H9 (cell line): Measurements from ENCODE around the gene GORAB. TPM values are rescaled to one million over a fixed set of nuclear protein-coding genes. Genes with fewer than 3 reads are reported as not detected.
A peak's percentile ranks its signal among the peaks of the same experiment; 100 is the strongest.

Experiments used
- DNase-seq: peaks from one replicate; pipeline ENCODE4 v3.0.0-alpha.2; 2017
- H2AFZ ChIP-seq: one replicate; pipeline ENCODE4 v1.6.1; 2013; ENCODE audit warnings: mild to moderate bottlenecking, low read length, control low read depth, moderate library complexity
- H2AK5ac ChIP-seq: 2 replicates; pipeline ENCODE4 v1.6.1; 2013; ENCODE audit warnings: low read length, control low read depth, mixed read lengths; ENCODE audit not compliant: insufficient read length
- H2BK120ac ChIP-seq: one replicate; pipeline ENCODE4 v1.6.1; 2013; ENCODE audit warnings: low read depth, mild to moderate bottlenecking, low read length, control low read depth, inconsistent platforms; ENCODE audit not compliant: poor library complexity, severe bottlenecking
- H2BK12ac ChIP-seq: 2 replicates; pipeline ENCODE4 v1.6.1; 2013; ENCODE audit warnings: low read length, control low read depth, mixed read lengths, low read depth; ENCODE audit not compliant: insufficient read length
- H2BK15ac ChIP-seq: 2 replicates; pipeline ENCODE4 v1.6.1; 2013; ENCODE audit warnings: low read depth, low read length, control low read depth
- H2BK20ac ChIP-seq: one replicate; pipeline ENCODE4 v1.6.1; 2013; ENCODE audit warnings: low read depth, mild to moderate bottlenecking, low read length, control low read depth, inconsistent platforms; ENCODE audit not compliant: poor library complexity, severe bottlenecking
- H2BK5ac ChIP-seq: 2 replicates; pipeline ENCODE4 v1.6.1; 2013; ENCODE audit warnings: low read length, control low read depth, mixed read lengths; ENCODE audit not compliant: insufficient read length
- H3K14ac ChIP-seq: 2 replicates; pipeline ENCODE4 v1.6.1; 2013; ENCODE audit warnings: low read length, control low read depth; ENCODE audit not compliant: insufficient read depth
- H3K18ac ChIP-seq: 2 replicates; pipeline ENCODE4 v1.6.1; 2013; ENCODE audit warnings: low read depth, mild to moderate bottlenecking, mixed read lengths, low read length, control low read depth; ENCODE audit not compliant: insufficient read length
- H3K23ac ChIP-seq: 2 replicates; pipeline ENCODE4 v1.6.1; 2013; ENCODE audit warnings: low read length, control low read depth, mixed read lengths, low read depth; ENCODE audit not compliant: insufficient read length
- H3K23me2 ChIP-seq: 2 replicates; pipeline ENCODE4 v1.6.1; 2013; ENCODE audit warnings: low read depth, mild to moderate bottlenecking, mixed read lengths, low read length, control low read depth; ENCODE audit not compliant: insufficient read length, poor library complexity, severe bottlenecking
- H3K27ac ChIP-seq: 2 replicates; pipeline ENCODE4 v1.5.1; 2013; ENCODE audit warnings: low read length, control low read depth, mixed read lengths, low read depth; ENCODE audit not compliant: insufficient read length
- H3K27me3 ChIP-seq: 2 replicates; pipeline ENCODE4 v1.6.1; 2013; ENCODE audit warnings: low read length, control low read depth, inconsistent platforms; ENCODE audit not compliant: insufficient read depth
- H3K4ac ChIP-seq: 2 replicates; pipeline ENCODE4 v1.6.1; 2013; ENCODE audit warnings: low read depth, mild to moderate bottlenecking, control low read depth, inconsistent platforms, low read length, moderate library complexity
- H3K4me1 ChIP-seq: 2 replicates; pipeline ENCODE4 v1.6.1; 2013; ENCODE audit warnings: low read length, control low read depth, inconsistent platforms; ENCODE audit not compliant: insufficient read depth
- H3K4me2 ChIP-seq: 2 replicates; pipeline ENCODE4 v1.6.1; 2013; ENCODE audit warnings: low read length, control low read depth, mixed read lengths; ENCODE audit not compliant: insufficient read length, insufficient read depth
- H3K56ac ChIP-seq: 2 replicates; pipeline ENCODE4 v1.6.1; 2013; ENCODE audit warnings: low read depth, mild to moderate bottlenecking, mixed read lengths, low read length, control low read depth; ENCODE audit not compliant: insufficient read length
- H3K79me1 ChIP-seq: 2 replicates; pipeline ENCODE4 v1.6.1; 2013; ENCODE audit warnings: low read depth, mild to moderate bottlenecking, moderate library complexity, low read length, control low read depth, inconsistent platforms; ENCODE audit not compliant: insufficient read depth, poor library complexity, severe bottlenecking
- H3K79me2 ChIP-seq: 2 replicates; pipeline ENCODE4 v1.6.1; 2013; ENCODE audit warnings: low read length, control low read depth, inconsistent platforms; ENCODE audit not compliant: insufficient read depth
- H3K9ac ChIP-seq: 2 replicates; pipeline ENCODE4 v1.6.1; 2013; ENCODE audit warnings: low read length, control low read depth, mixed read lengths; ENCODE audit not compliant: insufficient read length; ENCODE audit errors: extremely low read depth
- H3K9me3 ChIP-seq: one replicate; pipeline ENCODE4 v1.6.1; 2013; ENCODE audit warnings: low read depth, low read length, inconsistent platforms; ENCODE audit not compliant: control insufficient read depth
- H3T11ph ChIP-seq: one replicate; pipeline ENCODE4 v1.6.1; 2013; ENCODE audit warnings: mild to moderate bottlenecking, low read length, control low read depth, inconsistent platforms
- H4K20me1 ChIP-seq: one replicate; pipeline ENCODE4 v1.6.1; 2013; ENCODE audit not compliant: control insufficient read depth, insufficient read length, insufficient read depth
- H4K5ac ChIP-seq: 2 replicates; pipeline ENCODE4 v1.6.1; 2013; ENCODE audit warnings: low read depth, mild to moderate bottlenecking, mixed read lengths, low read length, control low read depth; ENCODE audit not compliant: insufficient read length
- H4K8ac ChIP-seq: replicated peaks from 2 replicates; pipeline ENCODE4 v1.6.1; 2013; ENCODE audit warnings: low read length, control low read depth, mixed read lengths, low read depth; ENCODE audit not compliant: insufficient read length
- H4K91ac ChIP-seq: 2 replicates; pipeline ENCODE4 v1.6.1; 2013; ENCODE audit warnings: low read depth, mild to moderate bottlenecking, moderate library complexity, mixed read lengths, low read length, control low read depth; ENCODE audit not compliant: insufficient read length
- H3K27ac Mint-ChIP-seq, 3 experiments: 2 replicates in 2 of 3; 3 replicates in 1 of 3; pipeline ENCODE4 v1.8.0; 2020 to 2021; ENCODE audit warnings: mixed read lengths in 3 of 3, mild to moderate bottlenecking in 1 of 3, moderate library complexity in 1 of 3
- H3K27me3 Mint-ChIP-seq: 2 replicates; pipeline ENCODE4 v1.8.0; 2021; ENCODE audit warnings: low read depth, mild to moderate bottlenecking, moderate library complexity, mixed read lengths
- H3K36me3 Mint-ChIP-seq, 3 experiments: 2 replicates in 2 of 3; 3 replicates in 1 of 3; pipeline ENCODE4 v1.8.0; 2020 to 2021; ENCODE audit warnings: low read depth in 3 of 3, mixed read lengths in 3 of 3; ENCODE audit not compliant: insufficient read depth in 1 of 3
- H3K4me1 Mint-ChIP-seq, 2 experiments: 2 replicates each; pipeline ENCODE4 v1.8.0; 2020; ENCODE audit warnings: mixed read lengths in 2 of 2
- H3K4me3 Mint-ChIP-seq, 2 experiments: 2 replicates in 1 of 2; 3 replicates in 1 of 2; pipeline ENCODE4 v1.8.0; 2020 to 2021; ENCODE audit warnings: mild to moderate bottlenecking in 2 of 2, mixed read lengths in 2 of 2, moderate library complexity in 1 of 2
- H3K9me3 Mint-ChIP-seq, 2 experiments: 2 replicates in 1 of 2; 3 replicates in 1 of 2; pipeline ENCODE4 v1.8.0; 2020; ENCODE audit warnings: mild to moderate bottlenecking in 2 of 2, mixed read lengths in 2 of 2, moderate library complexity in 1 of 2
- CTCF ChIP-seq: fragments of 200-600 bp; sonication (generic); conservative IDR thresholded peaks from 3 replicates; pipeline ENCODE4 v1.8.0; 2021; ENCODE audit warnings: antibody characterized with exemption, mild to moderate bottlenecking
- WGBS: extraction: QIAGEN DNeasy Blood & Tissue Kit; methylation state at CpG from one replicate; pipeline ENCODE4 v1.1.7; 2013; ENCODE audit warnings: missing lambda C conversion rate, low lambda C conversion rate, mixed read lengths; ENCODE audit not compliant: insufficient read length; ENCODE audit errors: extremely low coverage; 5-methylcytosine and 5-hydroxymethylcytosine counted together
- total RNA-seq: library from RNA; stranded (reverse); gene quantifications from 2 replicates; pipeline ENCODE4 v1.2.1, GENCODE V29; 2021

Gene GORAB
- total RNA-seq, 1 experiment from 2014 or later: 17.8 TPM

- Mint-ChIP-seq H3K9me3 (peaks cover 0 to 3% of the 10 kb centered on the region in 2 experiments; a peak in 1 of 5 replicates), H3K4me3 (no peak overlapping the region), H3K4me1 (peaks cover 0 to 2% of the 10 kb centered on the region in 2 experiments; a peak in 2 of 4 replicates), H3K27me3 (no peaks in the 10 kb centered on the region), H3K27ac (no peak overlapping the region; a peak in 1 of 7 replicates), H3K36me3 (no peaks in the 10 kb centered on the region)
- H2AK5ac ChIP-seq: no peak overlapping the region
- no peak overlapping the region for H3K9ac ChIP-seq
- H3T11ph ChIP-seq: no peak overlapping the region
- no peaks in the 10 kb centered on the region for H3K27me3 ChIP-seq
- H3K23ac ChIP-seq: no peak overlapping the region
- peak; percentile 67 for DNase-seq
- H3K79me1 ChIP-seq: no peaks in the 10 kb centered on the region
- H2BK15ac ChIP-seq: no peak overlapping the region
- no peaks in the 10 kb centered on the region for H3K9me3 ChIP-seq
- H4K8ac ChIP-seq: no peak overlapping the region
- no peak overlapping the region for H3K4me2 ChIP-seq
- TF ChIP-seq CTCF: peak; percentile 27; the same call in 1 of the 3 replicates
- no peaks in the 10 kb centered on the region for H4K20me1 ChIP-seq
- H2BK120ac ChIP-seq: no peak overlapping the region
- no peaks in the 10 kb centered on the region for H3K79me2 ChIP-seq
- H2BK5ac ChIP-seq: no peak overlapping the region
- no peaks in the 10 kb centered on the region for H3K4me1 ChIP-seq
- H3K18ac ChIP-seq: no peak overlapping the region
- H2AFZ ChIP-seq: no peak overlapping the region
- H2BK20ac ChIP-seq: no peak overlapping the region
- no peak overlapping the region for H4K5ac ChIP-seq
- no peak overlapping the region for H2BK12ac ChIP-seq
- no peak overlapping the region for H4K91ac ChIP-seq
- no peak overlapping the region for H3K14ac ChIP-seq
- H3K27ac ChIP-seq: no peak overlapping the region
- WGBS: no CpG with 5 or more reads among the region's 1 CpG
- H3K23me2 ChIP-seq: no peaks in the 10 kb centered on the region
- no peak overlapping the region for H3K56ac ChIP-seq
- no peak overlapping the region for H3K4ac ChIP-seq
Observed at GRCh38 chr1:170513138-170513537, 18.8 kb upstream of the GORAB start.
